ENCODE data around the gene RABL3.
A peak's percentile ranks its signal among the peaks of the same experiment; 100 is the strongest.
"Not testable (repeated sequence)": the region's sequence is repeated elsewhere in the genome, so short reads cannot be mapped to it uniquely, and the experiment has no call there.

RABL3 gene

GRCh38 chr3:120680193-120680894 is 62.0 kb downstream of the RABL3 start:
- Histone ChIP-seq H4K20me1 (ENCODE audit: insufficient read depth, low read length) (no peaks in the 10 kb centered on the region), H3K27me3 (ENCODE audit: insufficient read depth, low read length) (no peaks in the 10 kb centered on the region), H3K9me3 (ENCODE audit: low read length) (no peaks in the 10 kb centered on the region), H3K36me3 (ENCODE audit: insufficient read depth, low read length) (no peaks in the 10 kb centered on the region), H3K4me2 (ENCODE audit: low read length) (no peak overlapping the region), H3K4me1 (ENCODE audit: insufficient read depth, low read length, severe bottlenecking) (peaks cover 17% of the 10 kb centered on the region), H3K9ac (ENCODE audit: low read length) (no peak overlapping the region), H2AFZ (ENCODE audit: low read length) (no peak overlapping the region), H3K4me3 (ENCODE audit: low read depth, low read length, poor library complexity, severe bottlenecking) (no peak overlapping the region), H3K9me2 (ENCODE audit: low read depth, low read length) (no peaks in the 10 kb centered on the region), H3F3A (ENCODE audit: insufficient read depth, low read length) (no peaks in the 10 kb centered on the region), H3K79me2 (ENCODE audit: insufficient read depth, low read length) (no peaks in the 10 kb centered on the region), H3K27ac (ENCODE audit: low read depth, low read length, poor library complexity, severe bottlenecking) (no peak overlapping the region)
- no peak for TF ChIP-seq CTCF (IDR thresholded peaks at IDR 0.05; ENCODE audit: low read length)
- no peak for TF ChIP-seq EZH2 (IDR thresholded peaks at IDR 0.05; ENCODE audit: borderline replicate concordance, low read length)

DNA sequence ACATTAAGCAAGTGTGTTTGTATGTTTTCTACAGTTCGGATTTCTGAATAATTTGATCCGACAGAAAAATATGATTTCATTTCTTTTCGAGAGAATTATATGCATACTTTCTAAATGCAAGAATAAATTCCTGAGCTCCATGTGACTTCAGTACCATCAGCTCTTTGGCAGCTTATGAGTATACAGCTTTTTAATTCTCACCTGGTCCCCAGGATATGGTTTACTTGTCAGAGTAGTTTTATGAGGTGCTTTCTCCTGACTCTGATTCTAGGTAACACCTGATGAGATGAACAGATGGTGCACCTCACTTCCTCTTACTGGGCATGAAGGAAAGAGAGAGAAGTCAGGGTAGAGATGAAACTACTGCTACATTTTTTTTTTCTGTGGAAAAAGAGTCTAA is 63.3 kb downstream of the RABL3 start:
- no peak overlapping the region for H3K4me3 ChIP-seq (ENCODE audit: low read depth, low read length, poor library complexity, severe bottlenecking)
- H3F3A ChIP-seq (ENCODE audit: insufficient read depth, low read length): no peaks in the 10 kb centered on the region
- no peak overlapping the region for H3K27ac ChIP-seq (ENCODE audit: low read depth, low read length, poor library complexity, severe bottlenecking)
- no peak overlapping the region for H3K9ac ChIP-seq (ENCODE audit: low read length)
- H3K4me1 ChIP-seq (ENCODE audit: insufficient read depth, low read length, severe bottlenecking): peaks cover 17% of the 10 kb centered on the region
- no peaks in the 10 kb centered on the region for H3K79me2 ChIP-seq (ENCODE audit: insufficient read depth, low read length)
- H4K20me1 ChIP-seq (ENCODE audit: insufficient read depth, low read length): no peaks in the 10 kb centered on the region
- no peak overlapping the region for H2AFZ ChIP-seq (ENCODE audit: low read length)
- TF ChIP-seq EZH2 (IDR thresholded peaks at IDR 0.05; ENCODE audit: borderline replicate concordance, low read length) (no peak), CTCF (IDR thresholded peaks at IDR 0.05; ENCODE audit: low read length) (no peak)
- H3K4me2 ChIP-seq (ENCODE audit: low read length): peak overlapping the region; percentile 39; the same call in 1 of the 2 replicates
- H3K27me3 ChIP-seq (ENCODE audit: insufficient read depth, low read length): no peaks in the 10 kb centered on the region
- H3K9me2 ChIP-seq (ENCODE audit: low read depth, low read length): no peaks in the 10 kb centered on the region
- no peaks in the 10 kb centered on the region for H3K36me3 ChIP-seq (ENCODE audit: insufficient read depth, low read length)
- no peaks in the 10 kb centered on the region for H3K9me3 ChIP-seq (ENCODE audit: low read length)

DNA sequence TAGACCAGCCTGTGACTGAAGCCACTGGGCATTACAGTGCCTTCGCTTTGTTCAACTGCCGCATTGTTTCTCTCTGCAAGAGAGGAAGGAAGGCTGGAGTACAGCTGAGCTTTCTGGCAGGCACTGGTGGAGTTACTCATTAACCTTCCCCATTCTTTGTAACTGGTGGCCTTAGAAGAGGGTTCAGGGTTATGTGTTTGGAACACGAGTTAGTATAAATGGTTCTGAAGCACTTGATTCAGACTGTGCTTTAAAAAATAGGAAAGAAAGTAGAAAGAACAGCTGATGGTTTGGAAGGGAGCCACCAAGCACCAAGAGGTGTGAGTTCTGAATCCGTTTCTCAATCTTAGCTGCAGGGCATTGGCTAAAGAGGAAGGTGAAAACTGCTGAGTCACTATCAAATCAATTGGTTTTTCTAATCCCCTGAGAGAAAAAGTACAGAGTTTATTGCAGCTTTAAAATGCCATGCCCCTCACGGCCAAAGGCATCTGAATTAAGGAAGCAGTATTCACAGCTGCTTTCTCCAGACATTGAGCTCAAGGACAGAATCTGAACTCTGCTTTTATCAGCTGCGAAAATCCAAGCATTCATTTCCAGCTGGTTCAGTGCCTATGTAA is 63.9 kb downstream of the RABL3 start:
- Histone ChIP-seq H3K79me2 (ENCODE audit: insufficient read depth, low read length) (no peaks in the 10 kb centered on the region), H3F3A (ENCODE audit: insufficient read depth, low read length) (no peaks in the 10 kb centered on the region), H4K20me1 (ENCODE audit: insufficient read depth, low read length) (no peaks in the 10 kb centered on the region), H2AFZ (ENCODE audit: low read length) (0 out of 2 replicates have a peak overlapping the region, but pooled peaks have one; percentile 24), H3K27ac (ENCODE audit: low read depth, low read length, poor library complexity, severe bottlenecking) (no peak overlapping the region), H3K9me2 (ENCODE audit: low read depth, low read length) (no peaks in the 10 kb centered on the region), H3K27me3 (ENCODE audit: insufficient read depth, low read length) (no peaks in the 10 kb centered on the region), H3K9ac (ENCODE audit: low read length) (no peak overlapping the region), H3K4me3 (ENCODE audit: low read depth, low read length, poor library complexity, severe bottlenecking) (no peak overlapping the region), H3K4me2 (ENCODE audit: low read length) (peak overlapping the region; percentile 39; the same call in 1 of the 2 replicates), H3K4me1 (ENCODE audit: insufficient read depth, low read length, severe bottlenecking) (peaks cover 17% of the 10 kb centered on the region), H3K36me3 (ENCODE audit: insufficient read depth, low read length) (no peaks in the 10 kb centered on the region), H3K9me3 (ENCODE audit: low read length) (no peaks in the 10 kb centered on the region)
- TF ChIP-seq EZH2 (IDR thresholded peaks at IDR 0.05; ENCODE audit: borderline replicate concordance, low read length) (no peak), CTCF (IDR thresholded peaks at IDR 0.05; ENCODE audit: low read length) (no peak)

DNA sequence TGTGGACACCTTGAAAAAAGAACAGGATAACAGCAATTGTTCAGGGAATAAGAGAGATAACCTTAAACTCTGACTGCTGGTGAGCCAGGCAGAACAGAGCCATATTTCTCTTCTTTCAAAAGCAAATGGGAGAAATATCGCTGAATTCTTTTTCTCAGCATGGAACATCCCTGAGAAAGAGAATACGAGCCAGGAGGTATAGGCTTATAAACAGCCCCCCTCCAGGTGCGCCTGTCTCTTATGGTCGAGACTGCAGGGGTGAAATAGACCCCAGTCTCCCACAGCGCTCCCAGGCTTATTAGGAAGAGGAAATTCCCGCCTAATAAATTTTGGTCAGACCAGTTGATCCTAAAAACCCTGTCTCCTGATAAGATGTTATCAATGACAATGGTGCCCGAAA is 65.1 kb downstream of the RABL3 start:
- not testable (repeated sequence) for H3F3A ChIP-seq (ENCODE audit: insufficient read depth, low read length); H3K4me3 ChIP-seq (ENCODE audit: low read depth, low read length, poor library complexity, severe bottlenecking); H3K9me2 ChIP-seq (ENCODE audit: low read depth, low read length); H4K20me1 ChIP-seq (ENCODE audit: insufficient read depth, low read length); H3K79me2 ChIP-seq (ENCODE audit: insufficient read depth, low read length); H3K9me3 ChIP-seq (ENCODE audit: low read length); H3K4me2 ChIP-seq (ENCODE audit: low read length); H3K27ac ChIP-seq (ENCODE audit: low read depth, low read length, poor library complexity, severe bottlenecking); H3K27me3 ChIP-seq (ENCODE audit: insufficient read depth, low read length); H3K36me3 ChIP-seq (ENCODE audit: insufficient read depth, low read length); H3K9ac ChIP-seq (ENCODE audit: low read length); H2AFZ ChIP-seq (ENCODE audit: low read length)
- peaks cover 17% of the 10 kb centered on the region for H3K4me1 ChIP-seq (ENCODE audit: insufficient read depth, low read length, severe bottlenecking)

Measured in OCI-LY1 (cell line).